RCC 7860 (cell line): Measurements from ENCODE around the gene CYP2B6.
"Not testable (repeated sequence)": the region's sequence is repeated elsewhere in the genome, so short reads cannot be mapped to it uniquely, and the experiment has no call there.

ENCODE experiments used
- DNase-seq: peaks from one replicate; pipeline ENCODE4 v3.0.0-alpha.2; 2015; ENCODE audit warnings: low spot score
- FAIRE-seq: peaks from 2 replicates; lab custom pipeline; 2012; peaks lifted over from hg19 to GRCh38; lab: Jason Lieb, UNC

The CYP2B6 gene

GRCh38 chr19:41029524-41030432 is 38.7 kb downstream of the CYP2B6 start:
- DNase-seq (no peak), FAIRE-seq (no peak)

GRCh38 chr19:41030651-41031050 is 39.6 kb downstream of the CYP2B6 start:
- DNase-seq (no peak), FAIRE-seq (no peak)

GRCh38 chr19:41031916-41032315 is 40.8 kb downstream of the CYP2B6 start:
- no peak for DNase-seq
- FAIRE-seq, result no peak

GRCh38 chr19:41033324-41033723 is 42.2 kb downstream of the CYP2B6 start:
- not testable (repeated sequence) for FAIRE-seq

GRCh38 chr19:41039806-41040205 is 48.7 kb downstream of the CYP2B6 start:
- DNase-seq, result no peak
- no peak for FAIRE-seq

More at GRCh38 chr19:41033324-41033723, 42.2 kb downstream of the CYP2B6 start:
- DNase-seq, result not testable (repeated sequence)

GRCh38 chr19:41045095-41045494 is 54.0 kb downstream of the CYP2B6 start:
- FAIRE-seq, DNase-seq: not testable (repeated sequence)

GRCh38 chr19:41050426-41050825 is 59.3 kb downstream of the CYP2B6 start:
- FAIRE-seq, result no peak

GRCh38 chr19:41052162-41052561 is 61.1 kb downstream of the CYP2B6 start:
- not testable (repeated sequence) for DNase-seq, FAIRE-seq

More at GRCh38 chr19:41050426-41050825, 59.3 kb downstream of the CYP2B6 start:
- DNase-seq, result no peak

- FAIRE-seq, DNase-seq: not testable (repeated sequence)
Observed at GRCh38 chr19:41053331-41053730, 62.2 kb downstream of the CYP2B6 start.

- FAIRE-seq, result no peak
- DNase-seq, result no peak
Observed at GRCh38 chr19:41064974-41065569, 74.0 kb downstream of the CYP2B6 start.
